ENCODE measurements around the gene MYO9A. TPM values are rescaled to one million over a fixed set of nuclear protein-coding genes. Genes with fewer than 3 reads are reported as not detected.

The MYO9A gene
- total and polyA plus RNA-seq, 2 experiments from 2014 or later: 22.8 to 32.0 TPM

GRCh38 chr15:71791975-71792374 is 326.0 kb downstream of the MYO9A start:
- Histone ChIP-seq H3K9me3 (ENCODE audit: low read depth) (no peaks in the 10 kb centered on the region), H3K4me3 (no peak overlapping the region), H3K36me3 (no peaks in the 10 kb centered on the region), H3K4me1 (ENCODE audit: low read depth) (no peaks in the 10 kb centered on the region), H3K27ac (no peak overlapping the region), H3K27me3 (no peaks in the 10 kb centered on the region)
- no peak for TF ChIP-seq CTCF (IDR thresholded peaks at IDR 0.05; ENCODE audit: low read depth, low read length)
- no peak for DNase-seq (ENCODE audit: low read depth in 1 of 2, low spot score in 1 of 2)

GRCh38 chr15:71790081-71790480 is 327.9 kb downstream of the MYO9A start:
- Histone ChIP-seq H3K9me3 (ENCODE audit: low read depth) (no peaks in the 10 kb centered on the region), H3K27me3 (no peaks in the 10 kb centered on the region), H3K27ac (no peak overlapping the region), H3K4me1 (ENCODE audit: low read depth) (no peaks in the 10 kb centered on the region), H3K4me3 (no peak overlapping the region), H3K36me3 (no peaks in the 10 kb centered on the region)
- DNase-seq (ENCODE audit: low read depth in 1 of 2, low spot score in 1 of 2): no peak
- TF ChIP-seq CTCF (IDR thresholded peaks at IDR 0.05; ENCODE audit: low read depth, low read length): no peak

- Histone ChIP-seq H3K27ac (no peak overlapping the region), H3K27me3 (no peaks in the 10 kb centered on the region), H3K4me1 (ENCODE audit: low read depth) (no peaks in the 10 kb centered on the region), H3K4me3 (no peak overlapping the region), H3K36me3 (no peaks in the 10 kb centered on the region), H3K9me3 (ENCODE audit: low read depth) (no peaks in the 10 kb centered on the region)
- TF ChIP-seq CTCF (IDR thresholded peaks at IDR 0.05; ENCODE audit: low read depth, low read length): no peak
- no peak for DNase-seq (ENCODE audit: low read depth in 1 of 2, low spot score in 1 of 2)
These were observed 328.3 kb downstream of the MYO9A start for GRCh38 chr15:71789616-71790015.

GRCh38 chr15:71788646-71789579 is 329.0 kb downstream of the MYO9A start:
- Histone ChIP-seq H3K36me3 (no peaks in the 10 kb centered on the region), H3K27ac (no peak overlapping the region), H3K27me3 (no peaks in the 10 kb centered on the region), H3K4me3 (no peak overlapping the region), H3K4me1 (ENCODE audit: low read depth) (no peaks in the 10 kb centered on the region), H3K9me3 (ENCODE audit: low read depth) (no peaks in the 10 kb centered on the region)
- no peak for TF ChIP-seq CTCF (IDR thresholded peaks at IDR 0.05; ENCODE audit: low read depth, low read length)
- DNase-seq (ENCODE audit: low read depth in 1 of 2, low spot score in 1 of 2): peak in 1 of 2 donors; percentile 21

GRCh38 chr15:71786673-71787072 is 331.3 kb downstream of the MYO9A start:
- no peak for DNase-seq (ENCODE audit: low read depth in 1 of 2, low spot score in 1 of 2)
- H3K27me3 ChIP-seq: no peaks in the 10 kb centered on the region

More at GRCh38 chr15:71786673-71787072, 331.3 kb downstream of the MYO9A start:
- no peak for TF ChIP-seq CTCF (IDR thresholded peaks at IDR 0.05; ENCODE audit: low read depth, low read length)
- H3K36me3 ChIP-seq: no peaks in the 10 kb centered on the region
- peaks cover 12% of the 10 kb centered on the region for H3K4me1 ChIP-seq (ENCODE audit: low read depth)
- H3K4me3 ChIP-seq: no peak overlapping the region
- H3K9me3 ChIP-seq (ENCODE audit: low read depth): no peaks in the 10 kb centered on the region
- no peak overlapping the region for H3K27ac ChIP-seq

All from cardiac muscle cell (in vitro differentiated cells and primary cell).